HG02885 (cell line): ENCODE data around the gene RBM48.
"Not testable (repeated sequence)": the region's sequence is repeated elsewhere in the genome, so short reads cannot be mapped to it uniquely, and the experiment has no call there.

ENCODE experiments used
- ATAC-seq: cut with Tn5 transposase; IDR thresholded peaks from one replicate; pipeline ENCODE4 v1.9.1; 2021; ENCODE audit warnings: mild to moderate bottlenecking; ENCODE audit not compliant: unreplicated experiment, poor library complexity

Gene RBM48

DNA sequence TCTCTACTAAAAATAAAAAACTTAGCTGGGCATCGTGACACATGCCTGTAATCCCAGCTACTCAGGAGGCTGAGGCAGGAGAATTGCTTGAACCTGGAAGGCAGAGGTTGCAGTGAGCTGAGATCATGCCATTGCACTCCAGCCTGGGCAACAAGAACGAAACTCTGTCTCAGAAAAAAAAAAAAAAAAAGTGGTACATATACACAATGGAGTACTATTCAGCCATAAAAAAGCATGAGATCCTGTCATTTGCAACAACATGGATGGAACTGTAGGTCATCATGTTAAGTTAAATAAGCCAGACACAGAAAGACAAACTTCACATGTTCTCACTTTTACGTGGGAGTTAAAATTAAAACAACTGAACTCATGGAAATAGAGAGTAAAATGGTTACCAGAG is 14.9 kb downstream of the RBM48 start:
- not testable (repeated sequence) for ATAC-seq

DNA sequence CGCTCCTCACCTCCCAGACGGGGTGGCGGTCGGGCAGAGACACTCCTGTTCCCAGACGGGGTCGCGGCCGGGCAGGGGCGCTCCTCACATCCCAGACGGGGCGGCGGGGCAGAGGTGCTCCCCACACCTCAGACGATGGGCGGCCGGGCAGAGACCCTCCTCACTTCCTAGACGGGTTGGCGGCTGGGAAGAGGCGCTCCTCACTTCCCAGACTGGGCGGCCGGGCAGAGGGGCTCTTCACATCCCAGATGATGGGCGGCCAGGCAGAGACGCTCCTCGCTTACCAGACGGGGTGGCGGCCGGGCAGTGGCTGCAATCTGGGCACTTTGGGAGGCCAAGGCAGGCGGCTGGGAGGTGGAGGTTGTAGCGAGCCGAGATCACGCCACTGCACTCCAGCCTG is 16.5 kb downstream of the RBM48 start:
- not testable (repeated sequence) for ATAC-seq

DNA sequence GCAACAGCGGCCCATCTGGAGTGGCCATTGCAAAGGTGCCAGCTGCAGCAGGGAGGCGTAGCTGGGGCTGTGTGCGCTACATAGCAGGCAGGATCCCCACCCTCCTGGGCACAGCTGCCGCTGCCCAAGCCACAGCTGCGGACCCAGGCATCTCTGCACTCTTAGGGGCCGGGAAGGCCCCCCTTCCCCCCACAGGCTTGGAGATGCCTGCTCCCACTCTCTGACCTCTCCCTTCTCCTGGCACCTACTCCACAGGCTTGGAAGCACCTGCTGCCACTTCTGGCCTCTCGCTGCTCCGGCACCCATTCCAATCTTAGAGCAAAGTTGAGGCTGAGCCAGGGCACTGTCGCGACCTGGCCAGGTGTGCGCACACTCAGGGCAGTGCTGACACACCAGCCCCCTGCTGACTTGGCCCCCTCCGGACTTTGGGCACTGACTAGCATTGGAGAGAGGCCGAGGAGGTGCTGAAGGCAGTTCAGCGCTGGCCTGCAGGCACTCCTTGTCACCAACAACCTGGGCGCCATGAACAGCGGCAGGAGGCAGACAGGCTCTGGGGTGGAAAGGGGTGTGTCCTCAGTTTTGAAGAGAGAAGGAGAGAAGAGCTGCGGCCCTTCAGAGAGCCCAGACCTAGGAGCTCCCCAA is 18.4 kb downstream of the RBM48 start:
- ATAC-seq: no peak

DNA sequence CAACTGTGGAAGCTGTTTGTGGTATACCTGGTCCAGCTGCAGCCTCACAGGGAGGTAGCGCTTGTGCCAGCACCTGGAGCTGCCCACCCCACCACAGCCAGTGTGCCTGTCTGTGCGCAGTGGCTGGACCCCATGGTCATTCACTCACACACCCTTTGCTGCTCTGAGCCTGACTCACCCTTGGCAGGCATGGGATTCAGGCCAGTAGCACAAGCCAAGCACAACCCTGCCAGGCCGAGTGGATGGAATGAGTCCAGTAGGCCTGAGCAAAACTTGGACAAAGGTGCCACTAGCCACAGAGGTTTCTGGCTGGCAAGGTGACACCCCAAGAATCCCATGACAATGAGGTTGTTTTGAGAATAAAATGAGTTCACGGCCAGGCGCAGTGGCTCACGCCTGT is 19.0 kb downstream of the RBM48 start:
- no peak for ATAC-seq

DNA sequence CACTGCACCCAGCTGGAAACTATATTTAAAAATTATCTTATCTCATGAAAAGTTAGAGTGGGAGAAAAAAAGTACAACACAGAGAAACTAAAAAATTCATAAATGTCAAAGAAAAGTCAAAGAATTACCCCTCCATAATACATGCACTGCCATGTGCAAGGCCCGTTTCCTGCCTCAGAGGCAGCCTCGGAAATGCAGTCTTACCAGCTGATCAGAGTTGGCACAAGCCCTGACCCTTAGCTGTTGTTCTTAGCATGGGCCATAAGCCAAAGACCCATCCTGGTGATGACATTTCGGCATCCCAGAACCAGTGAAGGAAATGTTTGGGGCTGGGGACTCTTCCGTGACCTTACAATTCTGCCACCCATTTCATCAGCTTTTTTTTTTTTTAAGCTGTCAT is 21.6 kb downstream of the RBM48 start:
- no peak for ATAC-seq

DNA sequence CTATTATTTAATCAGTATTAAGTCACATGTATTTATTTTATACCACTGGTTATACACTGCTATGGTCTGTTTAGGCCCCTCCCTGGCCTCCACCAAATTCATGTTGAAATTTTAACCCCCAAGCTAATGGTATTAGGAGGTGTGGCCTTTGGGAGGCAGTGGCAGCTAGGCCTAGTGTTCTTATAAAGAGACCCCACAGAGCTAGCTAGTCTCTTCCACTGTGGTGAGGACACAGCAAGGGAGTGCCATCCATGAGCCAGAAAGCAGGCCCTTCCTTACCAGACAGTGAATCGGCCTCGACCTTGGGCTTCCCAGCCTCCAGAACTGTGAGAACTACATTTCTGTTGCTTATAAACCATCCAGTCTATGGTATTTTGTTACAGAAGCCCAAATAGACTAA is 28.7 kb downstream of the RBM48 start:
- no peak for ATAC-seq

DNA sequence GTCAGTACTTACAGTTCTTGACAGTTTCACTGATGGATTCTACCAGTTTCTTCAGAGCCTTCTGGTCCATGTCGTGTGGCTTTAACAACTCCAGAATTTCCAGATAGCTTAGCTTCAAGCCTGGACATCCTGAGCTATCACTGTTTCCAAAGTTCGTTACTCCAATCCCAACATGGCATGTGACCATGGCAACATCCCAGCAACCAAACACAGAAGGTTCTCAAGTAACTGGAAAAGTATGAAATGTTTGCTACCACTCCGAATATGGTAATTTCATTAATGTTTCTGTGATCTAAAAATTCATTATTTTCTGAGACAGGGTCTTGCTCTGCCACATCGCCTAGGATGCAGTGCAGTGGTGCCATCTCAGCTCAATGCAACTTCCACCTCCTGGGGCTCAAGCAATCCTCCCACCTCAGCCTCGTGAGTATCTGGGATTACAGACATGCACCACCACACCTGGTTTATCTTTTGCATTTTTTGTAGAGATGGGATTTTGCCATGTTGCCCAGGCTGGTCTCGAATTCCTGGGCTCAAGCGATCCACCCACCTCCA is 29.3 kb downstream of the RBM48 start:
- ATAC-seq: no peak

DNA sequence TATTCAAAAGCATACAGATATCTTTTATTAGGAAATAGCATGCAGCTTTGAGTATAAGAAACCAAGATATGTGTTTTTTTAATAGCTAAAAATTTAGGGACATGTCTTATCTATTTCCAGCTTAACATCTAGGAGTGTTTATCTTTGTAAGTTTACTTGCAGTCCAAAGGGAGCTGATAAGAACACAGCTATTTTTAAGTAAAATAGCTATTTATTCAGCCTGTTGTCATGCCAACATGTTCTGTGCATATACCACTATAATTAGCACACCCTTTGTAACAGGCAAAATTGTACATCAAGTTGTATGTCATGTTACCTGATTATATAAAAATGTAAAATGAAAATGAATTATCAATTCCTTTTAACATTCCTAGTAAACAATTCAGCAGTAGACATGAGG is 32.0 kb downstream of the RBM48 start:
- ATAC-seq: no peak

DNA sequence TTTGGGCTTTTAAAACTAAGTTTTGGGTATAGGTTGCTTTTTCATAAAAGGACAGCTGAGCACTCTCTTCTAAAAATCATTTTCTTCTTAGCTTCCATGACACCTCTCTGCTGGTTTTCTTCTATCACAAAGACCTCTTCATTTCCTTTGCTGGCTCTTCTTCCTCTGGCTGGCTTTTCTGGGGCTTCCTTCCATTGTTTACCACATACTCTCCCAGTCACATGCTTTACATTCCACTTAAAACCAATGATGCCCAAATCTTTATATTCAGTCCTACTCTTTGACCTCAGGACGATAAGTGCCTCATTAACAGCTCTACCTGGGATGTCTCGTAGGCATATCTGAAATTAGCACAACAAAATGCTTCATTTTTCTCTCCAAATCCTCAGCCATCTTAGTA is 34.8 kb downstream of the RBM48 start:
- no peak for ATAC-seq

DNA sequence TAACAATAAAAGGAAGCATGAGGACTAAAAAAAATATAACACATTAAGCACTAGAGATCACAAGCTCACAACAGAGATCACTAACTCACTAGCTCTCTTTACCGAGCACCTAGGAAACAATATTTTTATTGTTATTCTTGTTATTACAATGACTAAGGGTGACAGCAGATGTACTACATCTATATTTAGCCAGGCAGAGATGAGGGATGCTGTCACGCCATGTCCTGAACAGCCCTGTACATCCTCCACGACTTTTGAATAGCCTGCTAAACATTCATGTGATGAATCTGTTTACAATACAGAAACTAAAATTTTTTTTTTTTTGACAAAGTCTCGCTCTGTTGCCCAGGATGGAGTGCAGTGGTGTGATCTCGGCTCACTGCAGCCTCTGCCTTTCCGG is 38.9 kb downstream of the RBM48 start:
- ATAC-seq: no peak

DNA sequence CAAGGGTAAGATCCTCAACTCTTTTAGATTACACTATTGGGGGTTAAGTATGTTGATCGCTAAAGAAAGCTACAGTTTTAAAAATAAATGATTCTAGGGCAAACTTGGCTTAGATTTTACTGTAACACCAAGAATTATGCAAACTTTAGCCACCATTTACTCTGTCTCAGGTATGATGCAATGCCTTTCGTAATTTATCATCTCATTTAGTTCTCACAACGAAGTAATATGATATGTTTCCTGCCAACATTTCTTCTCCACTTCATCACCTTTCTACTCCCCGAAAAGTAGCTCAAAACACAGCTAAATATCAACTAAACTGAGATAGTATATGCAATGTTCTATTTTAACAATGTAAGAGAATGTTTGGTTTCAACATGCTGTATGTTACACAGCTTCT is 40.5 kb downstream of the RBM48 start:
- ATAC-seq: no peak

DNA sequence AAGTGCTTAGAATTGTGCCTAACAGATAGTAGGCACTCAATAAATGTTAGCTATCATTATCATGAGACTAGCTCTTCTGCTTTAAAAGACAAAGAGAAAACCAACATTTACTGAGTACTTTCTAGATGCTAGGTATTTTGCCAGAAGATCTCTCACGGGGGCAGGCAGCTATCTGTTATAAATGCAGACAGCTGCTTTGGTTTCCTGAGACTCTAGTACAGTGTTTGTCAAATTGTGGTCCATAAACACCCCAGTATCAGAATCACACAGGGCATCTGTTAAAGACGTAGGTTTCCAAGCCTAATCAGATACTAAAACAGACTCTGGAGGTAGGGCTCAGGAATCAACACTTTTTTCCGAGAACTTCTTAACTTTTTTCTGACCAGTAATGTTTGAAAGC is 47.7 kb downstream of the RBM48 start:
- ATAC-seq: no peak

DNA sequence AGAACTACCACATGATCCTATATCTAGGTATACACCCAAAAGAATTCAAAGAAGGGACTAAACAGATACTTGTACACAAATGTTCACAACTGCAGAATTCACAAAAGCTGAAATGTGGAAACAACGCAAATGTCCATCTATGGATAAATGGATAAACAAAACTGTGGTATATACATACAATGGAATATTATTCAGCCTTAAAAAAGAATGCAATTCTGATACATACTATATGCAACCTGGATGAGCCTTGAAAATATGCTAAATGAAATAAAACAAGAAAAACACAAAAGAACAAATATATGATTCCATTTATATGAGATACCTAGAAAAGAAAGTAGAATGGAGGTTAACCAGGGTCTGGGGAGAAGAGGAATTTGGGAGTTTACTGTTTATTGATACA is 54.4 kb downstream of the RBM48 start:
- no peak for ATAC-seq

DNA sequence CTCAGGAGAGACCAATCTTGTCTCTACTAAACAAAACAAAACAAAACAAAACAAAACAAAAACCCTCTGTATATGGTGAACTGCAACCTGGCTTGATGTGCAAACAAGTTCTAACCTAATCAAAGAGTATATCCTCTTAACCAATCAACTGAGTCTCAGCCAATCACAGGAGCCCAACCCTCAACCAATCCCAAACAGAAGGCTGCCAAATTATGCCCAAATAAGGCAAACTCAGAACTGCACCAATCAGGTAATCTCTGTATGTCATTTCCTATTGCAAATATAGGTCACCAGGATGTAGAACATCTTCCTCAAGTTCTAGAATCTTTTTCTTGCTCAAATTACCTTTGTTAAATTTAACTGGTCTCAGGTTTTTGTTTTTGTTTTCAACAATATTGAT is 56.4 kb downstream of the RBM48 start:
- no peak for ATAC-seq

DNA sequence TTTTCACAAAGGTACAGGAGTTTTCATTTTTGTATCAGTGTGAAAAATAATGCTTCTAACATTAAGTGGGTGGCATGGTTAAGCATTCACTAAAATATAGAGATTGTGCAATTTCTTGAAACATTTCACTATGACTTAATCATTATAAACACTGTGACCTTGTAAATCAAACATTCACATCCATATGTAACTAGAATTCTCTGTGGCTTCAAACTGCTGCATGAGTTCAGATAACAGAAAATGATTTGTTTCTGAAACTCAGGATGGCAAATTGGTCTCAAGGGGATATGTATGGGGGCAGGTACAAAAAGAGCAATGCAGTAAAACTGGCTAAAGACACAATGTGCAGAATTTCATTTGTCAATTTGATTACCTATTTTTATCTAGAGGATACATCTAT is 57.8 kb downstream of the RBM48 start:
- no peak for ATAC-seq

DNA sequence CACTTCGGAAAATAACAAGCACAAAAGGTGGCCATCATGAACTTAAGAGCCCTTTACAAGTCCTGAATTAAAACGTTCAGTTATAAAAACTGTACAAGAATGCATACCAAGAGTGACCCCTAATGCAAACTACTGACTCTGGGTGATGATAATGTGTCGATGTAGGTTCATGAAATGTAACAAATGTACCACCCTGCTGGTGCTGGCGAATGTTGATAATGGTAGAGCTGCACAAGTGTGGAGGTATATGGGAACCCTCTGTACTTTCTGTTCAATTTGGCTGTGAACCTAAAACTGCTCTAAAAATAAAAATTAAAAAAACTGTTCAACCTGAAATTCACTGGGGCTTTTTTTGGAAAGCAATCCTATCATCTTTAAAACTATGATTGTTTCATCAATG is 58.2 kb downstream of the RBM48 start:
- no peak for ATAC-seq
